SHP77 (cell line): ENCODE data around the gene SIGLEC11.
A peak's percentile ranks its signal among the peaks of the same experiment; 100 is the strongest.
"Not testable (repeated sequence)": the region's sequence is repeated elsewhere in the genome, so short reads cannot be mapped to it uniquely, and the experiment has no call there.

Experiments
- DNase-seq, 2 experiments: peaks; one replicate each; lab custom pipeline; 2025; lab: John Stamatoyannopoulos, UW

Gene SIGLEC11

GRCh38 chr19:49950956-49951526, 9.9 kb downstream of the SIGLEC11 start:
- no peak for DNase-seq

- DNase-seq = no peak
Measured at GRCh38 chr19:49950590-49950948, 10.4 kb downstream of the SIGLEC11 start.

GRCh38 chr19:49949742-49950589, 11.0 kb downstream of the SIGLEC11 start:
- no peak for DNase-seq

DNA sequence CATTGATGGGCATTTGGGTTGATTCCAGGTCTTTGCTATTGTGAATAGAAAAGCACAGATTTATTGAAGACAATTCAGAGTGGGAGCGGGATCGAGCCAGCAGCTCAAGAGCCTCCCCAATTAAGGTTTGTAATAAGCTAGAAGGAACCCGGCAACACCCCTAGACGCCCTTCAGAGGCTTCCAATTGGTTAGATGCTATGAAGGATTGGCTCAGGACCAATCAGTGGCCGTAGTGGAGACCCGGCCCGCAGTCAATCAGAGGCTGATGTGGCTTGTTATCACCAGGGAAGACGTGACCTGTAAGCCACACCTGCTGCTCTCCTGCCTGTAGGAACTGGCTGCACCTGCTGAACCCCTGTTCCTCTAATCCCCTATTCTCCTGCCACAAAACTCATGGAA, 14.6 kb downstream of the SIGLEC11 start:
- no peak for DNase-seq

- DNase-seq = not testable (repeated sequence)
Measured at GRCh38 chr19:49944567-49944966, 16.4 kb downstream of the SIGLEC11 start.

GRCh38 chr19:49940482-49940791, 20.5 kb downstream of the SIGLEC11 start:
- no peak for DNase-seq

- peak in 1 of 2 experiments; percentile 8 for DNase-seq
Measured at GRCh38 chr19:49939721-49940481, 21.1 kb downstream of the SIGLEC11 start.

- no peak for DNase-seq
Measured at GRCh38 chr19:49938662-49939061, 22.3 kb downstream of the SIGLEC11 start.

- peak; percentile 69 to 78 for DNase-seq
Measured at GRCh38 chr19:49937750-49938381, 23.1 kb downstream of the SIGLEC11 start.

- DNase-seq = no peak
Measured at GRCh38 chr19:49936549-49936948, 24.4 kb downstream of the SIGLEC11 start.

- no peak for DNase-seq
Measured at GRCh38 chr19:49933643-49934042, 27.3 kb downstream of the SIGLEC11 start.

- DNase-seq = no peak
Measured at GRCh38 chr19:49932731-49933131, 28.2 kb downstream of the SIGLEC11 start.

DNA sequence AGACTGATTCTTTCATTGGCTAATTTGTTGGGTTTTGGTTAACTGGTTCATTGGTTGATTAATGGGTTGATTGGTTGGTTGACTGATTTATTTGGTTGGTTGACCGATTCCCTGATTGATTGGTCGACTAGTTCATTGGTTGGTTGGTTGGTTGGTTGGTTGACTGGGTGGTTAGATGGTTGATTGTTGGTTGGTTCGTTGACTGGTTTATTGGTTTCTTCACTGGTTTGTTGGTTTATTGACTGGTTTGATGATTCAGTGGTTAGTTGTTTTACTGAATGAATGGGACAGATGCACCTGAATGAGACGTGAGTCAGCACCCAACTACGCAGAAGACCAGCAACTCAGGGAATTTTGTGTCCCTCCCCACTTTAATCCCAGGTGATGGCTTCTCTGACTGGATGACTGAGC, 28.9 kb downstream of the SIGLEC11 start:
- DNase-seq = no peak

- DNase-seq = no peak
Measured at GRCh38 chr19:49931293-49932040, 29.5 kb downstream of the SIGLEC11 start.

DNA sequence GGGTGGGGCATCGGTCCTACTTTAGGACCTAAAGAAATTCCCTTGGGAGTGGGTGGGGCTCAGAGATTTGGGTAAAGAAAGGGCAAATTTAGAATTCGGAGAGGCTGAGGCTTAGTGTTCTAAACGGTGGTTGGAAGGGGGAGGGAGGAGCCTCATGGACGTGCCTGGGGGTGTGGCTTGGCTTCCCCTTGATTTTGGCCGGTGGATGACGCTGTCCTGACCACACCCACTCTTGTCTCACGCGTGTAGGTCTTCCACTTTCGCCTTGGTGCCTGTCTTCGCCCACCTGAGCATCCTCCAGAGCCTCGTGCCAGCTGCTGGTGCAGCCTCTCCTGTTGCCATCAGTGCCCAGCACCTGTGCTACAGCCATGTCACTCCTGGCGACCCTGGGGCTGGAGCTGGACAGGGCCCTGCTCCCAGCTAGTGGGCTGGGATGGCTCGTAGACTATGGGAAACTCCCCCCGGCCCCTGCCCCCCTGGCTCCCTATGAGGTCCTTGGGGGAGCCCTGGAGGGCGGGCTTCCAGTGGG, 30.4 kb downstream of the SIGLEC11 start:
- DNase-seq = peak; percentile 53 to 62

- peak; percentile 93 to 94 for DNase-seq
Measured at GRCh38 chr19:49929611-49930482, 31.1 kb downstream of the SIGLEC11 start.

DNA sequence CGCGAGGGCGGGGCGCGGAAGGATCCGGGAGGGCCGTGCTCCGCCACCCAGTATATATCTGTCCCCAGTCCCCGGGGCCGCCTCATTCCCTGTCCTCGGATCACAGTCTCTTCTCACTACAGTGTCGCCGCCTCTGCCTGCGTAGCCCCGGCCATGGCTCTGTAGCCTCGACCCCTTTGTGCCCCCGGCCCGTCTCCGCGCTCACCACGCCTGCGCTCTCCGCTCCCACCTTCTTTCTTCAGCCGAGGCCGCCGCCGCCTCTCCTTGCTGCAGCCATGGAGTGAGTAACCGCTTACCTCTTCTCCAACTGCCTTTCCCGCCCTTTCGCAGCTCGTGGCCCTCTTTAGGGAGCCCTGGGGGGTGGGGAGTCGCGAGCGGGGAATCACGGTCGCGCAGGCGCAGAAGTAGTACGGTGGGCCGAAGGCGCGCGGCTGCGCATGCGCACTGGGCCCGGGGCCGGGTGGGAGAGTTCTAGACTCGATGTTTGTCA, 31.8 kb downstream of the SIGLEC11 start, which contains the start of the genes ATF5 and NUP62:
Gene ATF5, plus strand, starts transcription at position 85 of the 490 bp plus-strand sequence. CDS start 1,646 bp downstream, outside the sequence.
Gene NUP62, minus strand, starts transcription at position 384 of the 490 bp plus-strand sequence. CDS start 19,697 bp downstream, outside the sequence.
- peak; percentile 81 to 89 for DNase-seq

DNA sequence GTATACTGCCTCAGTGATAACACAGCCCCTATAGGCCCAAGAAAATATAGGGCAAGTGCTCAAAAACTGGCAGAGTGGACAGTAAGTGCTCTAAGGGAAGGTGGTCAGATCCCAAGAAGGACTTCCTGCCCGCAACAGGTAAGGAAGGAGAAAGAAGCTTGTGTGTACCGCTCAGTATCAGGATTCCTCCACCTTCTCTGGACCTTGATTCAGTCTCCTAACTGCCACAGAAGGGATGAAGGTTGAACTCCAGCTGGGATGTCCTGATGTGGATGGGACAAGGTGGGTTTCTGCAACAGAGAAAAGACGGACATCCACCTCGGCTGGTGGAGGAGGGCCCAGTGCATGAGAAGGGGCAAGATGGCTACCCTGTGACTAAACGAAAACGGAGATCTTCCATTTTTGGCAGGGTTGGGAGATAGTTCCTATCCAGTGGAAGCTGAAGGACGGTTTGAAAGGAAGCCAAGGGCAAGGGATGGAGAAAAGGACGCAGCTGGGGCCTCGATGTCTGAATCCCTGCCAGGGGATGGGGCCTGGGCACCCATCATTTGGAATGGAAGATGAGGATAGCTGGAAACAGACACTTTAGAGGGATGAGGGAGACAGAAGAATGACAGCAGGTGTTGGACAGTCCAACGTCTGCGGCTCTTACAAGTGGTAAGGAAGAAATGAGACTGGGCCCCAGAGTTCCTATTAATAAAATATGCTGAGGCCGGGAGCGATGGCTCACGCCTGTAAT, 33.3 kb downstream of the SIGLEC11 start:
- DNase-seq = no peak

DNA sequence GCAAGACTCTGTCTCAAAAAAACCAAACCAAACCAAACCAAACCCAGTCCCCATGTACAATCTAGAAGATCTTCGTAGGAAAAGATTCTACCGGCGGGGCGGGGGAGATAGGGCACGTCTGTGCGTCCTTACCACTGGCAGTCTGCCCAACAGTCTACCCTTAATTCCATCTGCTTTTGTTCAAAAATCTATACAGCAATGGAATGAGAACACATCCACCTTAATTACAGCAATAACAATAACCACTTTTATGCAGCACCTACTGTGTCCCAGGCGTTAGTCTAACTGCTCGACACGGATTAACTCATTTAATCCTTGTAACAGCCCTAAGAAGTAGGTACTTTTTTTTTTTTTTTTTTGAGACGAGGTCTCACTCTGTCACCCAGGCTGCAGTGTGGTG, 34.5 kb downstream of the SIGLEC11 start:
- no peak for DNase-seq
